MM.1S (cell line): ENCODE measurements around the gene ZNF107.

Experiments
- DNase-seq: peaks from one replicate; pipeline ENCODE4 v3.0.0-alpha.2; 2015
- H2AFZ ChIP-seq: fragments of 300-600 bp; sonication (generic); 2 replicates; pipeline ENCODE4 v1.6.0; 2016; ENCODE audit warnings: antibody characterized with exemption, low read length
- H3F3A ChIP-seq: fragments of 300-600 bp; sonication (generic); 2 replicates; pipeline ENCODE4 v1.6.1; 2016; ENCODE audit warnings: mild to moderate bottlenecking, antibody characterized with exemption, low read length, moderate library complexity, mixed read lengths; ENCODE audit not compliant: insufficient read depth
- H3K27ac ChIP-seq: fragments of 300-600 bp; sonication (generic); 2 replicates; pipeline ENCODE4 v1.5.1; 2016; ENCODE audit warnings: mild to moderate bottlenecking, low read length
- H3K27me3 ChIP-seq: fragments of 300-600 bp; sonication (generic); replicated peaks from 2 replicates; pipeline ENCODE4 v1.6.0; 2016; ENCODE audit warnings: low read length; ENCODE audit not compliant: insufficient read depth
- H3K36me3 ChIP-seq: fragments of 300-600 bp; sonication (generic); replicated peaks from 2 replicates; pipeline ENCODE4 v1.6.1; 2016; ENCODE audit warnings: mild to moderate bottlenecking, low read length, mixed read lengths; ENCODE audit not compliant: insufficient read depth
- H3K4me1 ChIP-seq: fragments of 300-600 bp; sonication (generic); 2 replicates; pipeline ENCODE4 v1.6.1; 2016; ENCODE audit warnings: low read length, mixed read lengths
- H3K4me2 ChIP-seq: fragments of 300-600 bp; sonication (generic); 2 replicates; pipeline ENCODE4 v1.6.0; 2016; ENCODE audit warnings: low read depth, low read length
- H3K4me3 ChIP-seq: fragments of 300-600 bp; sonication (generic); 2 replicates; pipeline ENCODE4 v1.5.1; 2016; ENCODE audit warnings: low read length, mixed read lengths
- H3K79me2 ChIP-seq: fragments of 300-600 bp; sonication (generic); 2 replicates; pipeline ENCODE4 v1.6.1; 2016; ENCODE audit warnings: mixed run types, low read length, mixed read lengths
- H3K9ac ChIP-seq: fragments of 300-600 bp; sonication (generic); 2 replicates; pipeline ENCODE4 v1.6.1; 2016; ENCODE audit warnings: low read length, mixed read lengths
- H3K9me2 ChIP-seq: fragments of 300-600 bp; sonication (generic); replicated peaks from 2 replicates; pipeline ENCODE4 v1.6.1; 2016; ENCODE audit warnings: mild to moderate bottlenecking, low read length, mixed read lengths; ENCODE audit not compliant: insufficient read depth
- H3K9me3 ChIP-seq: fragments of 300-600 bp; sonication (generic); replicated peaks from 2 replicates; pipeline ENCODE4 v1.6.1; 2016; ENCODE audit warnings: mild to moderate bottlenecking, low read length, mixed read lengths; ENCODE audit not compliant: insufficient read depth
- H4K20me1 ChIP-seq: fragments of 300-600 bp; sonication (generic); 2 replicates; pipeline ENCODE4 v1.6.1; 2016; ENCODE audit warnings: mild to moderate bottlenecking, low read length, moderate library complexity, mixed read lengths; ENCODE audit not compliant: insufficient read depth
- EZH2 ChIP-seq: fragments of 300-600 bp; sonication (generic); optimal IDR thresholded peaks from 2 replicates; pipeline ENCODE3; 2017; ENCODE audit warnings: low read depth, mild to moderate bottlenecking, antibody characterized with exemption, low read length, mixed read lengths
- EZH2phosphoT487 ChIP-seq: fragments of 300-600 bp; sonication (generic); IDR thresholded peaks from 2 replicates; pipeline ENCODE4 v1.6.1; 2018; ENCODE audit warnings: antibody characterized with exemption, low read length
- TF ChIP-seq, protein P1 (sequence below): fragments of 300-600 bp; sonication (generic); IDR thresholded peaks from 2 replicates; pipeline ENCODE4 v1.5.1; 2016; ENCODE audit warnings: antibody characterized with exemption, low read length, mixed read lengths

ZNF107 gene

DNA sequence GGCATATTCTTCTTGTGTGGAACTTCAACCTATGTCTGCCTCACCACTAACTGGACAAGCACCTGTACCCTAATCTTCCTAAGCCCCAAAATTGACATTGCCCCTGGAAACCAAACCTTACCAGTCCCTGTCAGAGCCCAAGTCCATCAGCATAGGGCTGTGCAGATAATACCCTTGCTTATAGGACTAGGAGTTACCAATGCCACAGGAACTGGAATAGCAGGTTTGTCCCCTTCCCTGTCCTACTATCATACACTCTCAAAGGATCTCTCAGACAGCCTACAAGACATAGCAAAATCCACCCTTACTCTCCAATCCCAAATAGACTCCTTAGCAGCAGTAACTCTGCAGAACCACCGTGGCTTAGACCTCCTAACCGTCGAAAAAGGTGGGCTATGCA is 19.8 kb downstream of the ZNF107 start:
- Histone ChIP-seq H3K36me3 (0 out of 2 replicates have a peak, but pooled peaks cover 8% of the 10 kb centered on the region), H4K20me1 (no peaks in the 10 kb centered on the region), H3K4me1 (no peaks in the 10 kb centered on the region), H2AFZ (no peak overlapping the region), H3K4me2 (no peak overlapping the region), H3F3A (no peaks in the 10 kb centered on the region), H3K27ac (no peak overlapping the region), H3K9ac (no peak overlapping the region), H3K4me3 (no peak overlapping the region), H3K79me2 (no peaks in the 10 kb centered on the region; the same call in 1 of the 2 replicates), H3K9me3 (no peaks in the 10 kb centered on the region), H3K27me3 (no peaks in the 10 kb centered on the region), H3K9me2 (no peaks in the 10 kb centered on the region)
- no peak for TF ChIP-seq EZH2phosphoT487
- TF ChIP-seq, protein P1, sequence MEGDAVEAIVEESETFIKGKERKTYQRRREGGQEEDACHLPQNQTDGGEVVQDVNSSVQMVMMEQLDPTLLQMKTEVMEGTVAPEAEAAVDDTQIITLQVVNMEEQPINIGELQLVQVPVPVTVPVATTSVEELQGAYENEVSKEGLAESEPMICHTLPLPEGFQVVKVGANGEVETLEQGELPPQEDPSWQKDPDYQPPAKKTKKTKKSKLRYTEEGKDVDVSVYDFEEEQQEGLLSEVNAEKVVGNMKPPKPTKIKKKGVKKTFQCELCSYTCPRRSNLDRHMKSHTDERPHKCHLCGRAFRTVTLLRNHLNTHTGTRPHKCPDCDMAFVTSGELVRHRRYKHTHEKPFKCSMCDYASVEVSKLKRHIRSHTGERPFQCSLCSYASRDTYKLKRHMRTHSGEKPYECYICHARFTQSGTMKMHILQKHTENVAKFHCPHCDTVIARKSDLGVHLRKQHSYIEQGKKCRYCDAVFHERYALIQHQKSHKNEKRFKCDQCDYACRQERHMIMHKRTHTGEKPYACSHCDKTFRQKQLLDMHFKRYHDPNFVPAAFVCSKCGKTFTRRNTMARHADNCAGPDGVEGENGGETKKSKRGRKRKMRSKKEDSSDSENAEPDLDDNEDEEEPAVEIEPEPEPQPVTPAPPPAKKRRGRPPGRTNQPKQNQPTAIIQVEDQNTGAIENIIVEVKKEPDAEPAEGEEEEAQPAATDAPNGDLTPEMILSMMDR: no peak
- TF ChIP-seq EZH2: no peak
- no peak for DNase-seq

DNA sequence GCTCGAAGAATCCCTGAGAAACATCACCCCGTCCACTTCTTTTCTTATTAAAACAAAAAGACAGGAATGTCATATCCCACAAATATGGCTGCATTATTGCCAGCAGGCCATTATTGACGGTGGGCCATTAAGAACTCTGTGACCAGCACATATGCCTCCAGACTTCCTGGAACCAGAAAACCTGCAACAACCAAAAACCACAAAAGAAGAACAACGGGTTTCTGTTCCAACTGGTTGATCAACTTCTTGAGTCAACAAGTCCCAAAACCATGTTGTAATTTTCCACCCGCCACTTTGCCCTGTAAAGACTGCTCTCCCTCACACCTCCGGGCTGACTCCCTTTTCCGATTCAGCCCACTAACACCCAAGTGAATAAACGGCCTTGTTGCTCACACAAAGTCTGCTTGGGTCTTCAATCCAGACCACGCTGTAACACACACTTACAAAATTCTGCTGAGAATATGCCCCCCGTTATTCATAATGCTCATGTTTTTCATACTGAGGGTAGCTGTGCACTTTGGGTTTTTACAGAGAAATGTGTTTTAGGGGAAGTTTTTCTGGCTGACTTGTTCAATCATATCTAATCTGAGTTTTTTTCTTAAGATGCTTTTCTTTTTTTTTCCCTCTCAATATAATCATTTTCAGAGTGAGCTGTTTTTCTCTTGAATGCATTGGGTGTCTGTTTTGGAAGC is 20.7 kb downstream of the ZNF107 start:
- no peaks in the 10 kb centered on the region for H3K27me3 ChIP-seq
- H3K36me3 ChIP-seq: 0 out of 2 replicates have a peak, but pooled peaks cover 8% of the 10 kb centered on the region
- no peaks in the 10 kb centered on the region for H3K9me2 ChIP-seq
- H3K4me1 ChIP-seq: no peaks in the 10 kb centered on the region
- TF ChIP-seq, protein P1: no peak
- no peak for TF ChIP-seq EZH2
- no peak for TF ChIP-seq EZH2phosphoT487
- no peaks in the 10 kb centered on the region for H4K20me1 ChIP-seq
- no peak overlapping the region for H3K9ac ChIP-seq
- H3K4me3 ChIP-seq: no peak overlapping the region
- H3F3A ChIP-seq: no peaks in the 10 kb centered on the region
- DNase-seq: no peak
- H3K79me2 ChIP-seq: no peaks in the 10 kb centered on the region; the same call in 1 of the 2 replicates
- no peak overlapping the region for H3K4me2 ChIP-seq
- no peak overlapping the region for H2AFZ ChIP-seq
- H3K27ac ChIP-seq: no peak overlapping the region
- no peaks in the 10 kb centered on the region for H3K9me3 ChIP-seq

DNA sequence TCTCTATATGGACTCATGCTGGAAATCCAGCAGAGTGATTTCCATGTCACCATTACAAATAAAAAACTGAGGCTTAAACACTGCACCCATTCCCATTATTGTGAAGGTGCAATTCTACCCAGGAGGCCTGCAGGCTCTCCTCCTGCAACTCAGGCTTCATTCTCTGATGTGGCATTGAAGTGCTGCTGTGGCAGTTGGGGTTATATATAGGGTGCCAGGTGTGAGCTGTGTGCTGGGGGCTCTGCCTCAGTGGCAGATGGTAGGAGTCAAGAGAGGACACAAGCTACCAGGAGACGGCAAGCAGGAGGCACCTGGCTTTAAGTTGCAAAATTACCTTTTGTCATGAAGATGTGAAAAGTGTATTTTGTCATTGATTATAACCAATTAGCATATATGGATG is 21.3 kb downstream of the ZNF107 start:
- TF ChIP-seq, protein P1: no peak
- TF ChIP-seq EZH2 (no peak), EZH2phosphoT487 (no peak)
- Histone ChIP-seq H3K79me2 (no peaks in the 10 kb centered on the region; the same call in 1 of the 2 replicates), H2AFZ (no peak overlapping the region), H3K36me3 (0 out of 2 replicates have a peak, but pooled peaks cover 8% of the 10 kb centered on the region), H3K9me3 (no peaks in the 10 kb centered on the region), H3K4me1 (no peaks in the 10 kb centered on the region), H3K9ac (no peak overlapping the region), H3K9me2 (no peaks in the 10 kb centered on the region), H3K4me3 (no peak overlapping the region), H3K4me2 (no peak overlapping the region), H4K20me1 (no peaks in the 10 kb centered on the region), H3F3A (no peaks in the 10 kb centered on the region), H3K27me3 (no peaks in the 10 kb centered on the region), H3K27ac (no peak overlapping the region)
- DNase-seq: no peak
